Esophagus (tissue), 2 donors: ENCODE results near the gene RPS6KL1. TPM values are rescaled to one million over a fixed set of nuclear protein-coding genes. Genes with fewer than 3 reads are reported as not detected.

ENCODE experiments used
- H3K27ac ChIP-seq, 2 donors: one replicate each; pipeline ENCODE4 v1.5.1; 2013; ENCODE audit warnings: low read depth in 2 of 2, mild to moderate bottlenecking in 2 of 2, inconsistent platforms in 1 of 2, low read length in 1 of 2, moderate library complexity in 1 of 2
- H3K27me3 ChIP-seq, 2 donors: one replicate each; pipeline ENCODE4 v1.6.1; 2013; ENCODE audit warnings: low read length in 2 of 2, control low read depth in 1 of 2, mild to moderate bottlenecking in 1 of 2; ENCODE audit not compliant: insufficient read depth in 2 of 2, control insufficient read depth in 1 of 2
- H3K36me3 ChIP-seq, 2 donors: one replicate each; pipeline ENCODE4 v1.6.1; 2013; ENCODE audit warnings: low read length in 1 of 2; ENCODE audit not compliant: control insufficient read depth in 2 of 2, insufficient read depth in 2 of 2
- H3K4me1 ChIP-seq, 2 donors: one replicate each; pipeline ENCODE4 v1.6.1; 2013; ENCODE audit warnings: low read length in 1 of 2; ENCODE audit not compliant: control insufficient read depth in 2 of 2, insufficient read depth in 2 of 2
- H3K4me3 ChIP-seq, 2 donors: one replicate each; pipeline ENCODE4 v1.5.1; 2013; ENCODE audit warnings: low read length in 2 of 2, mild to moderate bottlenecking in 2 of 2, low read depth in 1 of 2, moderate library complexity in 1 of 2
- H3K9me3 ChIP-seq, 2 donors: one replicate each; pipeline ENCODE4 v1.6.1; 2013; ENCODE audit warnings: mild to moderate bottlenecking in 2 of 2, low read depth in 1 of 2, low read length in 1 of 2, moderate library complexity in 1 of 2; ENCODE audit not compliant: control insufficient read depth in 2 of 2, insufficient read depth in 1 of 2
- WGBS, 2 donors: extraction: QIAGEN DNeasy Blood & Tissue Kit; methylation state at CpG; one replicate each; pipeline ENCODE4 v1.1.7; 2013; 5-methylcytosine and 5-hydroxymethylcytosine counted together
- polyA plus RNA-seq, 2 donors: library from polyadenylated mRNA; stranded (reverse); fragments of 200-250 nt; gene quantifications; one replicate each; pipeline ENCODE4 v1.2.3, GENCODE V29; 2013
- donor health status: healthy with polysubstance abuse.
- donor health status: Bipolar disorder and iron deficiency.

Gene RPS6KL1, protein sequence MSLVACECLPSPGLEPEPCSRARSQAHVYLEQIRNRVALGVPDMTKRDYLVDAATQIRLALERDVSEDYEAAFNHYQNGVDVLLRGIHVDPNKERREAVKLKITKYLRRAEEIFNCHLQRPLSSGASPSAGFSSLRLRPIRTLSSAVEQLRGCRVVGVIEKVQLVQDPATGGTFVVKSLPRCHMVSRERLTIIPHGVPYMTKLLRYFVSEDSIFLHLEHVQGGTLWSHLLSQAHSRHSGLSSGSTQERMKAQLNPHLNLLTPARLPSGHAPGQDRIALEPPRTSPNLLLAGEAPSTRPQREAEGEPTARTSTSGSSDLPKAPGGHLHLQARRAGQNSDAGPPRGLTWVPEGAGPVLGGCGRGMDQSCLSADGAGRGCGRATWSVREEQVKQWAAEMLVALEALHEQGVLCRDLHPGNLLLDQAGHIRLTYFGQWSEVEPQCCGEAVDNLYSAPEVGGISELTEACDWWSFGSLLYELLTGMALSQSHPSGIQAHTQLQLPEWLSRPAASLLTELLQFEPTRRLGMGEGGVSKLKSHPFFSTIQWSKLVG
- 1 to 10 TPM; 2.8 to 3.0 TPM for polyA plus RNA-seq

DNA sequence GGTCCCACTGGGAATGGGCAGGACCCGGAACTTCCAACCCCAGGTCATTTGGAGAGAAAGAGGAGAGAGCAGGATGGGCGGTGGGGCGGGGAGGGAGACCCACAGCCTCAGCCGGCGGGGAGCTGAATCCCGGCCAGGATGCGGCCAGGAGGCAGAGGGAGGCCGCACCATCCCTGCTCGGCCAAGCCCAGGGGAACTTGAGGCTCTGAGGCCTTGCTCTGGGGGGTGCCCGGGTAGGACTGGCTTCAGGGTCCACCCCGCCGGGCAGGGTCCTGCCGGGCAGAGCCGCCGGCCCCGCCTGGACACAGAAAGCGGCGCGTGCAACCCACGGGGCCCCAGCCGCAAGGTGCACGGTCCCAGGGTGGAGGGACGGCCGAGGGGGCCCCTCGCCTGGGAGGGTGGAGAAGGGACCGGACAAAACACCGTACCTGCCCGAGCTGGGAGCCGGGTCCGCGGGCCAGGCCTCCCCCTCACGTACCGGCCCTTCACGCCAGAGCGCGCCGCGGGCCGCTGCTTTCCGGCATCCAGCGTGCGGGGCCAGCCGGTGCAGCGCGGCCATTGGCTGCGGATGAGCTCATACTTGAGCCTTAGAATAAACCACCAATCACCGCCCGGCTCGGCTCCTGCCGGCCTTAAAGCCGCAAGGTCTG, at the start of gene RPS6KL1:
RPS6KL1 (minus strand) TSS at position 509 of the 650 bp plus-strand sequence. CDS start 1,719 bp downstream, outside the sequence.
- peak within 1 kb of the TSS; percentile 67 to 71 for H3K4me3 ChIP-seq
- no peaks in the 10 kb centered on the region for H3K9me3 ChIP-seq
- H3K27me3 ChIP-seq = no peaks in the 10 kb centered on the region
- no peaks in the 10 kb centered on the region for H3K36me3 ChIP-seq
- H3K27ac ChIP-seq = peak within 1 kb of the TSS in 1 of 2 donors; percentile 44
- 8% methylated on average over 38 to 51 of the region's 51 CpGs for WGBS, 2 donors
- peaks cover 0 to 20% of the 10 kb centered on the region in 2 donors for H3K4me1 ChIP-seq

DNA sequence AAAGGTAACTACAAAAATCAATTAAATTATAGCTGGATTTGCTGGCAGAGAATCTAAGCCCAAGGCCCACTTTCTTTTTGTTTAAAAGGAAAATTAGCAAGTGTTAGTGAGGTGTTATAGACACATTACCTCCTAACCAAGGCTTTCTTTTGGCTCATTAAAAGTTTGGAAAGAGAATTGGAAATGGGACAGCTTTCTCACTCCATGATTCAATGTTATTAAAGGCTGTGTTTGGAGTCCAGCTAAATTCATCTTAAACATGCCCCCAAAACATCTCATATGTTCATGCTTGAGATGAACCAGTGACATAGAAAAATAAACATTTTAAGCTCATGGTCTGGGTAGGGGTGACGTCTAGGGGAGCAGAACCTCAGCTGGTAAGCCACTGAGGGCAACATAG, 45.8 kb upstream of the RPS6KL1 start:
- no peaks in the 10 kb centered on the region for H3K36me3 ChIP-seq
- H3K9me3 ChIP-seq = no peaks in the 10 kb centered on the region
- H3K27me3 ChIP-seq = no peaks in the 10 kb centered on the region
- peaks cover 0 to 5% of the 10 kb centered on the region in 2 donors for H3K4me1 ChIP-seq
- 35 to 45% methylated on average over 1 of the region's 1 CpG for WGBS, 2 donors
- H3K4me3 ChIP-seq = no peak overlapping the region
- no peak overlapping the region for H3K27ac ChIP-seq

DNA sequence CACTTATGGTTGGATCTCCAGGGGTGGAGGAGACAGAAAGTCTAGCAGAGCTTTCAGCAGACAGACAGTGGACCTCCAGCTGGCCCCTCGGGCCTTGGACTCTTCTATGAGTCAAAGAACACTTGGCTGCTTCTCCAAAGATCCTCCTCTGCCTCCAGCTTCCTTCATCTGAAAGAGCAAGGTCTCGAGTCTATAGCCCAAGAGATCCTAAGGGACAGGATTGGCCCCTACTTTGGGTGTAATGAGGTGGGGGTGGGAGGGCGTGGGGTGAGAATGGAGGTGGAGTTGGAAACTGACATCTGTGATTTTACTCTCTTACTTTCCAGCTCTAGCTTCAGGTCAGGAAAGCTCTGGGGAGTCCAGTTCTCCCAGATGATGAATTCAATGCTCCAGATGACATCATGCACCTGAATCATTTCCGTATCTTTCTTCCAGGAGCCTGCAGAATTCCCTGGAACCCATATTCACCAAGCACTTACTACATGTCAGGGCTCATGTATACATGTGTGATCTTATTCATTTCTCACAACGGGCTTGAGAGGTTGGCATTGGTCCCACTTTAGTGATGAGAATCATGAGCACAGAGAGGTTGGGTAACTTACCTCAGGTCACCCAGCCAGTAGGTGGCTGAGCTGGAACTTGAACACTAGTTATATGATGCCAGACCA, 42.6 kb upstream of the RPS6KL1 start:
- Histone ChIP-seq H3K27ac (no peak overlapping the region), H3K27me3 (no peaks in the 10 kb centered on the region), H3K4me3 (no peak overlapping the region), H3K4me1 (peaks cover 0 to 4% of the 10 kb centered on the region in 2 donors), H3K9me3 (no peaks in the 10 kb centered on the region), H3K36me3 (no peaks in the 10 kb centered on the region)
- 48 to 64% methylated on average over 5 of the region's 5 CpGs for WGBS, 2 donors

DNA sequence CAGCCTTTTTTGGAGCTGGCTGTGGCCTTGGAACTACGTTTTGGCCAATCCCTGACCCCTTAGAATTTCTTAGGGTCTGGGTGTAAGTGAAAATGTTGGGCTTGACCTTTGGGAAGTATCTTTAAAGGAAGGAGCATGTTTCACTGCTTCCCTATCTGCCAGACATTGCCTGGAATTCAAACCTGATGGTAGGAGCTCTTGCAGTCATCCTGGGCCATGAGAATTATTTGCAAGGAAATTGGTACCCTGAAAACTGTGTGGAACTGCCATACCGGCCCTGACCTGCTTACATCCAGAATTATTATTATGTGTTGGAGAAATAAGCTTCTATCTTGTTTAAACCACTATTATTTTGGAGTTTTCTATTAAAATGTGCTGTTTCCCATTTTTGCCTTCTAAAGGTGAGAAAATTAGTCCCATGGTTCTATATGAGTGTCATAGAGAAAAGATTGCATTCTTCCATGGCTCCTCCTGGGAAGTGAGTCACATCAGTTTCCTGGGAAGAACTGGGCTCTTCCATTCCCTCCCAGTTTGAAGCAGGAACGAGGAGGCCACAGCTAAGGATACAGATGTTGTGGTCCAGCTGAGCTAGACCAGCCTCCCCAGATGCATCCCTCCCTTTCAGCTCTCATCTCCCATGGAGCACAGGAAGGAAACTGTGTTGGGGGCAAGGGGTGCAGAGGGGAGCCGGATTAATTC, 41.9 kb upstream of the RPS6KL1 start:
- Histone ChIP-seq H3K27ac (no peak overlapping the region), H3K36me3 (no peaks in the 10 kb centered on the region), H3K4me1 (peaks cover 0 to 4% of the 10 kb centered on the region in 2 donors), H3K9me3 (no peaks in the 10 kb centered on the region), H3K27me3 (no peaks in the 10 kb centered on the region), H3K4me3 (no peak overlapping the region)
- 53 to 67% methylated on average over 4 of the region's 4 CpGs for WGBS, 2 donors

DNA sequence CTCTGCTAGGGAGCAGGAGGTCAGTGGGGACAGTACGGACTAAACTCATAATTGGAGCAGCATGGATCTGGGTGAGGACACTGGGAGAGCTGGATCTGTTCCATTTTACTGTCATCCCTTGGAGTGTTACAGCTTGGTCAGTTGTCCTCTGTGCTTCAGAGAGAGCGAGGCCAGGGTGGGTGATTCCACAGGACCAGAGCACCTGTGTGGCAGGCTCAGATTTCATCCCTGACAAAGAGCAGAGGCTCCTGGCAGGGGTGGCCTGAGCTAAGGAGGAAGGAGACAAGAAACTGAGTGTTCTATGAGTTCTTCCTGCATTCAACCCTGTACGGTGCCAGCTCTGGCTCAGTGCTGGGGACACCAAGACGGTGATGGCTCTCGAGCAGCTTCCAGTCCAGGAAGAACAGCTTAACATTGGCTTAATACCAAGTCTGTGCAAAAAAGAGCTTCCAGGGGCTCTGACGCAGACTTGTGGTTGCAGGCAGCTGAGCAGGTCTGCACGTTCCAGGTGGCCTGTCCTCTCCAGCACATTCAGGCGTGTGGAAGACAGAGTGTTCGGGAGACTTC, 40.7 kb upstream of the RPS6KL1 start:
- Histone ChIP-seq H3K9me3 (no peaks in the 10 kb centered on the region), H3K27me3 (no peaks in the 10 kb centered on the region), H3K36me3 (no peaks in the 10 kb centered on the region), H3K27ac (no peak overlapping the region), H3K4me3 (no peak overlapping the region), H3K4me1 (peaks cover 0 to 4% of the 10 kb centered on the region in 2 donors)
- WGBS, 2 donors = 39 to 50% methylated on average over 9 of the region's 9 CpGs

DNA sequence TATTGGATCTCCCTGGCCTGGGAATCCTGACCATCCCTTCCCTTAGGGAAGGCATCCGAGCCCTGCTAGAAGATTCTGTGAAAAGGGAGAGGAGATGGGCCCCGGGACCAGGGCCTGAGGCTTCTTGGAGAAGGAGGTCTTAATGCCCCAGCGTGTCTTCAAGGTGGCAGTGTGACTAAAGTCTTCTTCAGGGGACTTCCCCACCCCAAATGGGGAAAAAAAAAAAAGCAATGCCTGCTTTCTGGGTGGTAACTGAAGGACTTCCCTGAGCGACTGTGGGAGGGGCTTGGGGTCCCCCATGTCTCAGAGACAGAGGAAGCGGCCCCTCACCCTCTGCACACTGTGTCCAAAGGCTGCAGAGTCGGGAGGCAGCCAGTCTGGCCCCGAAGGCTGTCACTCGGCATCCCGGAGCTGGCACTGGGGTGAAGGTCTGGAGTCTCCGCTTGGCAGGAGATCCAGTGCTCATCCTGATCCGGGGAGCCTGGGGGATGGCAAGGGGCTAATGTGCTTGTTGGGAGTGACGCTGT, 40.2 kb upstream of the RPS6KL1 start:
- H3K9me3 ChIP-seq = no peaks in the 10 kb centered on the region
- H3K27ac ChIP-seq = no peak overlapping the region
- no peak overlapping the region for H3K4me3 ChIP-seq
- no peaks in the 10 kb centered on the region for H3K36me3 ChIP-seq
- H3K4me1 ChIP-seq = peaks cover 0 to 4% of the 10 kb centered on the region in 2 donors
- no peaks in the 10 kb centered on the region for H3K27me3 ChIP-seq
- WGBS, 2 donors = 63 to 75% methylated on average over 12 of the region's 12 CpGs

DNA sequence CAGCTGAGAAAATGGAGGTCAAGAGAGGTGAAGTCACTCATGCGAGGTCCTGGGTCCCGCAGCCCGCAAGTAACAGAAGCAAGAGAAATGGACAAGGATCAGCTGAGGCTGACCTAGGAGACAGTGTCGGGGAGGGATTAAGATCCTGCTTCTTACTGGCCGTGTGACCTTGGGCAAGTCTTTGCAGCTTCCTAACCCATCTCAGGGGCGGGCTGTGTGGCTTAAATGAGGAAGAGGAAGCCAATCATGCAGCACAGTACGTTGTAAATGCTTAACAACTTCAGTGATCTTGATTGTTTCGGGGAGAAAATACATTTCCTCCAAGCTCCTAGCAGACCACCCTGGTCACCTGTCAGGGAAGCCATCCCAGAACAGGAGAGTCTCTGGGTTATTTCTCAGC, 39.4 kb upstream of the RPS6KL1 start:
- no peaks in the 10 kb centered on the region for H3K9me3 ChIP-seq
- H3K36me3 ChIP-seq = no peaks in the 10 kb centered on the region
- peaks cover 0 to 4% of the 10 kb centered on the region in 2 donors for H3K4me1 ChIP-seq
- no peak overlapping the region for H3K4me3 ChIP-seq
- no peak overlapping the region for H3K27ac ChIP-seq
- no peaks in the 10 kb centered on the region for H3K27me3 ChIP-seq
- WGBS, 2 donors = 73 to 75% methylated on average over 8 of the region's 8 CpGs

DNA sequence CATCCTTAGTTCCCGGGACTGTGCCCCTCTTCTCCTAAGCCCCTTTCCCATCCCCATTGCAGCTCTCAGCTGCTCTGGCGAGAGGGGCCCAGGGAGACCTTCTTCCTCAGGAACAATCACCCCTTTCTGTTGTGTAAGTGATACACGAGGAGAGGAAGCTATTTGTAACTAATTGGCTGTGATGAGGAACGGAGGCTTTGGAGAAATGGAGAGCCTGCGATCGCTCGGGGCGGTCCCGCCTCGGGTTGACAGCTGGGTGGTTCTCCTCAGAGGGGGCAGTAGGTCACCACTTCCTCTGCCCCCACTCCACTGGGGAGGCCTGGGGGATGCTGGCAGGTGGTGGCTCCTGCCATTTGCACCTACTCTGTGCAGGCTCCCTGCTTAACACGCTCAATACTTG, 39.0 kb upstream of the RPS6KL1 start:
- 80 to 86% methylated on average over 11 of the region's 11 CpGs for WGBS, 2 donors
- H3K4me1 ChIP-seq = peaks cover 0 to 4% of the 10 kb centered on the region in 2 donors
- no peaks in the 10 kb centered on the region for H3K27me3 ChIP-seq
- no peak overlapping the region for H3K27ac ChIP-seq
- H3K4me3 ChIP-seq = no peak overlapping the region
- no peaks in the 10 kb centered on the region for H3K36me3 ChIP-seq
- H3K9me3 ChIP-seq = no peaks in the 10 kb centered on the region
